Measurements from ENCODE around the gene PPP1R12B. TPM values are rescaled to one million over a fixed set of nuclear protein-coding genes. Genes with fewer than 3 reads are reported as not detected.
"Not testable (repeated sequence)": the region's sequence is repeated elsewhere in the genome, so short reads cannot be mapped to it uniquely, and the experiment has no call there.

Gene PPP1R12B
- total RNA-seq, 1 donor from 2014 or later: 404 TPM

GRCh38 chr1:202520129-202520856 lies 171.8 kb downstream of the PPP1R12B start:
- H3K4me1 ChIP-seq: peaks cover 15 to 33% of the 10 kb centered on the region in 2 donors

GRCh38 chr1:202520857-202521216 lies 172.3 kb downstream of the PPP1R12B start:
- Histone ChIP-seq H3K4me1 (peaks cover 15 to 33% of the 10 kb centered on the region in 2 donors), H3K27ac (peak overlapping the region; percentile 65 to 68)
- intact Hi-C loops (cut with DNase I); H3K4me3 ChIP-seq; H3K36me3 ChIP-seq; H3K27me3 ChIP-seq; DNase-seq (ENCODE audit: low spot score in 2 of 2); H3K9me3 ChIP-seq: not testable (repeated sequence)

More at GRCh38 chr1:202520129-202520856, 171.8 kb downstream of the PPP1R12B start:
- H3K36me3 ChIP-seq; H3K9me3 ChIP-seq; H3K27me3 ChIP-seq; DNase-seq (ENCODE audit: low spot score in 2 of 2); H3K4me3 ChIP-seq; intact Hi-C loops (cut with DNase I): not testable (repeated sequence)
- peak overlapping the region; percentile 65 to 68 for H3K27ac ChIP-seq

- Histone ChIP-seq H3K27ac (peak overlapping the region in 1 of 2 donors; percentile 68), H3K4me1 (peaks cover 15 to 33% of the 10 kb centered on the region in 2 donors)
- H3K4me3 ChIP-seq; H3K27me3 ChIP-seq; DNase-seq (ENCODE audit: low spot score in 2 of 2); intact Hi-C loops (cut with DNase I); H3K9me3 ChIP-seq; H3K36me3 ChIP-seq: not testable (repeated sequence)
Observed at GRCh38 chr1:202521484-202521883, 173.0 kb downstream of the PPP1R12B start.

GRCh38 chr1:202521886-202522285 lies 173.4 kb downstream of the PPP1R12B start:
- intact Hi-C loops (cut with DNase I): no loop called here
- Histone ChIP-seq H3K4me1 (peaks cover 15 to 33% of the 10 kb centered on the region in 2 donors), H3K9me3 (no peaks in the 10 kb centered on the region), H3K27ac (peak overlapping the region in 1 of 2 donors; percentile 68), H3K36me3 (no peaks in the 10 kb centered on the region), H3K27me3 (no peaks in the 10 kb centered on the region), H3K4me3 (no peak overlapping the region)
- no peak for TF ChIP-seq CTCF (IDR thresholded peaks at IDR 0.05)
- DNase-seq (ENCODE audit: low spot score in 2 of 2): no peak

GRCh38 chr1:202526056-202526455 lies 177.6 kb downstream of the PPP1R12B start:
- H3K27me3 ChIP-seq; H3K4me1 ChIP-seq; H3K9me3 ChIP-seq; DNase-seq (ENCODE audit: low spot score in 2 of 2); H3K4me3 ChIP-seq; intact Hi-C loops (cut with DNase I); H3K36me3 ChIP-seq: not testable (repeated sequence)
- peak overlapping the region; percentile 37 to 45 for H3K27ac ChIP-seq

GRCh38 chr1:202528096-202528722 lies 179.7 kb downstream of the PPP1R12B start:
- H3K27ac ChIP-seq; DNase-seq (ENCODE audit: low spot score in 2 of 2); intact Hi-C loops (cut with DNase I); H3K36me3 ChIP-seq; H3K4me3 ChIP-seq; H3K9me3 ChIP-seq; H3K4me1 ChIP-seq; H3K27me3 ChIP-seq: not testable (repeated sequence)

GRCh38 chr1:202530686-202531085 lies 182.2 kb downstream of the PPP1R12B start:
- H3K36me3 ChIP-seq; DNase-seq (ENCODE audit: low spot score in 2 of 2); H3K4me3 ChIP-seq; H3K9me3 ChIP-seq; H3K27me3 ChIP-seq; H3K27ac ChIP-seq; H3K4me1 ChIP-seq; intact Hi-C loops (cut with DNase I): not testable (repeated sequence)

GRCh38 chr1:202531472-202531811 lies 182.9 kb downstream of the PPP1R12B start:
- Histone ChIP-seq H3K9me3 (no peaks in the 10 kb centered on the region), H3K4me3 (no peak overlapping the region), H3K27me3 (no peaks in the 10 kb centered on the region), H3K27ac (peak overlapping the region in 1 of 2 donors; percentile 27), H3K36me3 (no peaks in the 10 kb centered on the region), H3K4me1 (no peaks in the 10 kb centered on the region)
- no peak for DNase-seq (ENCODE audit: low spot score in 2 of 2)
- TF ChIP-seq CTCF (IDR thresholded peaks at IDR 0.05): no peak
- intact Hi-C loops (cut with DNase I): no loop called here

- H3K4me3 ChIP-seq; intact Hi-C loops (cut with DNase I); DNase-seq (ENCODE audit: low spot score in 2 of 2); H3K27me3 ChIP-seq; H3K4me1 ChIP-seq; H3K9me3 ChIP-seq; H3K36me3 ChIP-seq: not testable (repeated sequence)
- peak overlapping the region; percentile 3 to 27 for H3K27ac ChIP-seq
Observed at GRCh38 chr1:202531812-202532616, 183.5 kb downstream of the PPP1R12B start.

- H3K27me3 ChIP-seq, H3K36me3 ChIP-seq, H3K9me3 ChIP-seq, H3K4me1 ChIP-seq: not testable (repeated sequence)
- intact Hi-C loops (cut with DNase I): loop anchor here (2.0 kb wide), 3 partner anchors 14 to 52 kb away; no protein-coding TSS in a partner anchor
- peak overlapping the region; percentile 92 to 95 for H3K27ac ChIP-seq
- peak in 1 of 2 donors; percentile 91 for DNase-seq (ENCODE audit: low spot score in 2 of 2)
- H3K4me3 ChIP-seq: peak overlapping the region; percentile 68 to 77
Observed at GRCh38 chr1:202539166-202539574, 190.7 kb downstream of the PPP1R12B start.

- H3K27me3 ChIP-seq; DNase-seq (ENCODE audit: low spot score in 2 of 2); H3K36me3 ChIP-seq; H3K9me3 ChIP-seq: not testable (repeated sequence)
- Histone ChIP-seq H3K4me1 (peaks cover 0 to 13% of the 10 kb centered on the region in 2 donors), H3K4me3 (peak overlapping the region; percentile 68 to 77), H3K27ac (peak overlapping the region; percentile 92 to 95)
- intact Hi-C loops (cut with DNase I): loop anchor here (2.0 kb wide), 3 partner anchors 15 to 51 kb away; no protein-coding TSS in a partner anchor
Observed at GRCh38 chr1:202539583-202539982, 191.1 kb downstream of the PPP1R12B start.
